SK-N-SH (cell line): ENCODE measurements around the gene BCL6B. TPM values are rescaled to one million over a fixed set of nuclear protein-coding genes. Genes with fewer than 3 reads are reported as not detected.

Experiments
- CTCF ChIA-PET: fragments of 300-600, 350-600 bp; formaldehyde crosslinking; extraction: SDS; loops from one replicate; lab custom pipeline; 2021; lab: Yijun Ruan, JAX
- POLR2A ChIA-PET: fragments of 350-600 bp; sonication (Branson Sonifier 250); formaldehyde crosslinking; extraction: SDS; loops from one replicate; lab custom pipeline; 2020; ENCODE audit warnings: antibody characterized with exemption, inconsistent platforms; lab: Yijun Ruan, JAX
- DNase-seq: peaks from one replicate; pipeline ENCODE4 v3.0.0; 2012
- H2AFZ ChIP-seq: fragments of 200-600 bp; sonication (generic); 2 replicates; pipeline ENCODE4 v1.8.1; 2016; ENCODE audit warnings: antibody characterized with exemption, mild to moderate bottlenecking, low read depth
- H3F3A ChIP-seq: fragments of 200-600 bp; sonication (generic); replicated peaks from 2 replicates; pipeline ENCODE3; 2016; ENCODE audit warnings: antibody characterized with exemption, mild to moderate bottlenecking; ENCODE audit not compliant: insufficient read depth
- H3K27ac ChIP-seq, 2 experiments: fragments of 200-500 bp in 1 of 2; fragments of 200-600 bp in 1 of 2; sonication (Bioruptor generic) in 1 of 2; sonication (generic), shearing (Covaris generic) in 1 of 2; 2 replicates each; pipeline versions ENCODE4 v1.5.1 to v1.6.1; 2014 to 2016; ENCODE audit warnings: low read depth in 2 of 2, inconsistent platforms in 1 of 2, low read length in 1 of 2, mild to moderate bottlenecking in 1 of 2, mixed read lengths in 1 of 2
- H3K27me3 ChIP-seq: fragments of 200-600 bp; sonication (generic), shearing (Covaris generic); 2 replicates; pipeline ENCODE4 v1.6.1; 2016; ENCODE audit warnings: mixed run types; ENCODE audit not compliant: insufficient read depth
- H3K36me3 ChIP-seq, 2 experiments: fragments of 200-500 bp in 1 of 2; fragments of 200-600 bp in 1 of 2; sonication (Bioruptor generic) in 1 of 2; sonication (generic) in 1 of 2; replicated peaks in 1 of 2; 2 replicates each; pipeline versions ENCODE3 to v1.5.1; 2014 to 2016; ENCODE audit warnings: low read length in 1 of 2, mild to moderate bottlenecking in 1 of 2; ENCODE audit not compliant: insufficient read depth in 2 of 2, control insufficient read depth in 1 of 2
- H3K4me1 ChIP-seq, 2 experiments: fragments of 200-500 bp in 1 of 2; fragments of 200-600 bp in 1 of 2; sonication (Bioruptor generic) in 1 of 2; sonication (generic), shearing (Covaris generic) in 1 of 2; 2 replicates each; pipeline versions ENCODE4 v1.5.1 to v1.6.1; 2014 to 2016; ENCODE audit warnings: low read depth in 1 of 2, low read length in 1 of 2, mixed run types in 1 of 2; ENCODE audit not compliant: insufficient read depth in 2 of 2, control insufficient read depth in 1 of 2
- H3K4me2 ChIP-seq: fragments of 200-600 bp; sonication (generic), shearing (Covaris generic); 2 replicates; pipeline ENCODE4 v1.6.1; 2017; ENCODE audit warnings: mixed run types
- H3K4me3 ChIP-seq, 2 experiments: fragments of 200-500 bp in 1 of 2; fragments of 200-600 bp in 1 of 2; sonication (Bioruptor generic) in 1 of 2; sonication (generic), shearing (Covaris generic) in 1 of 2; 2 replicates each; pipeline versions ENCODE4 v1.5.1 to v1.8.1; 2014 to 2016; ENCODE audit warnings: low read depth in 2 of 2, inconsistent platforms in 1 of 2, low read length in 1 of 2, mild to moderate bottlenecking in 1 of 2, mixed read lengths in 1 of 2, moderate library complexity in 1 of 2
- H3K79me2 ChIP-seq: fragments of 200-600 bp; sonication (generic); 2 replicates; pipeline ENCODE4 v1.8.1; 2017; ENCODE audit warnings: mild to moderate bottlenecking; ENCODE audit not compliant: insufficient read depth
- H3K9ac ChIP-seq: fragments of 200-600 bp; sonication (generic); 2 replicates; pipeline ENCODE4 v1.6.1; 2017; ENCODE audit warnings: mixed run types
- H3K9me2 ChIP-seq: fragments of 200-600 bp; sonication (generic); 2 replicates; pipeline ENCODE4 v1.6.1; 2017; ENCODE audit warnings: mixed run types
- H3K9me3 ChIP-seq: fragments of 200-600 bp; sonication (generic); 2 replicates; pipeline ENCODE4 v1.6.1; 2017; ENCODE audit warnings: mixed run types, mild to moderate bottlenecking, moderate library complexity
- H4K20me1 ChIP-seq: fragments of 200-600 bp; sonication (generic); 2 replicates; pipeline ENCODE4 v1.6.1; 2017; ENCODE audit warnings: mild to moderate bottlenecking, mixed run types; ENCODE audit not compliant: insufficient read depth
- CHD2 ChIP-seq: fragments of 150-350 bp; IDR thresholded peaks from 2 replicates; pipeline ENCODE4 v1.6.1; 2018; ENCODE audit warnings: low read length; ENCODE audit not compliant: partially characterized antibody
- EP300 ChIP-seq, 2 experiments: IDR thresholded peaks; 2 replicates each; pipeline versions ENCODE4 v1.4.0 to v1.6.1; 2012; ENCODE audit warnings: borderline replicate concordance in 1 of 2, low read depth in 1 of 2, low read length in 1 of 2
- FOXJ3 ChIP-seq: sonication (generic); formaldehyde crosslinking; IDR thresholded peaks from 2 replicates; pipeline ENCODE4 v1.5.1; 2020; ENCODE audit warnings: mild to moderate bottlenecking, missing genetic modification reagents
- FOXM1 ChIP-seq: IDR thresholded peaks from 2 replicates; pipeline ENCODE4 v1.4.0; 2012; ENCODE audit warnings: low read depth, mild to moderate bottlenecking
- NFIC ChIP-seq: IDR thresholded peaks from 2 replicates; pipeline ENCODE4 v1.4.0; 2012; ENCODE audit warnings: borderline replicate concordance
- PBX3 ChIP-seq: IDR thresholded peaks from 2 replicates; pipeline ENCODE4; 2012
- RAD21 ChIP-seq: IDR thresholded peaks from 2 replicates; pipeline ENCODE4 v1.6.1; 2012; ENCODE audit warnings: mild to moderate bottlenecking, low read length
- REST ChIP-seq: IDR thresholded peaks from 2 replicates; pipeline ENCODE4 v1.6.1; 2012; ENCODE audit warnings: mild to moderate bottlenecking, low read depth, low read length, moderate library complexity
- USF2 ChIP-seq: fragments of 150-350 bp; IDR thresholded peaks from 2 replicates; pipeline ENCODE4 v1.6.1; 2017; ENCODE audit warnings: antibody characterized with exemption, low read length, low read depth, borderline replicate concordance
- ZBTB33 ChIP-seq: IDR thresholded peaks from 2 replicates; pipeline ENCODE4 v1.4.0; 2012; ENCODE audit warnings: low read depth, borderline replicate concordance
- WGBS: methylation state at CpG from one replicate; pipeline ENCODE4 v1.1.6; 2017; ENCODE audit warnings: low lambda C conversion rate; 5-methylcytosine and 5-hydroxymethylcytosine counted together
- polyA plus RNA-seq, 3 experiments: library from polyadenylated mRNA; depleted of rRNA; stranded (reverse); fragments of >200 nt; gene quantifications; 2 replicates each; pipeline ENCODE4 v1.2.3, GENCODE V29; 2012

BCL6B gene
- polyA plus RNA-seq, 1 of the 3 experiments (the other 2 are of a cell fraction): 0.02 TPM

- CTCF ChIA-PET: interaction anchor here (1.2 to 8.6 kb wide), 4 partner anchors 11 to 111 kb away, joined by 5 to 64 read pairs (median 6); partner anchors contain the start of gene SLC16A13
- POLR2A ChIA-PET: interaction anchor here (0.9 kb wide), 1 partner anchor 10 kb away, joined by 3 read pairs; the partner anchor contains the start of gene SLC16A13
- H3K4me1 ChIP-seq: peaks cover 5 to 17% of the 10 kb centered on the region in 2 experiments; a peak in 2 of 4 replicates
Observed at GRCh38 chr17:7025245-7025644, 2.4 kb downstream of the BCL6B start.

More at GRCh38 chr17:7025245-7025644, 2.4 kb downstream of the BCL6B start:
- H3K4me3 ChIP-seq: no peak overlapping the region
- no peak overlapping the region for H3K9ac ChIP-seq
- H3K27me3 ChIP-seq: no peaks in the 10 kb centered on the region
- peaks cover 15% of the 10 kb centered on the region for H3F3A ChIP-seq
- H2AFZ ChIP-seq: no peak overlapping the region
- 92% methylated on average over 1 of the region's 1 CpG for WGBS
- no peak for TF ChIP-seq CHD2
- TF ChIP-seq PBX3: no peak
- TF ChIP-seq RAD21: no peak
- TF ChIP-seq USF2: no peak
- TF ChIP-seq ZBTB33: no peak
- no peak for TF ChIP-seq NFIC
- no peak for TF ChIP-seq EP300 (IDR thresholded peaks at IDR 0.05; ENCODE audit: borderline replicate concordance in 1 of 2, low read depth in 1 of 2, low read length in 1 of 2)
- TF ChIP-seq REST: no peak
- no peak for TF ChIP-seq FOXJ3 (CRISPR knock-in tag)
- no peak for TF ChIP-seq FOXM1
- no peaks in the 10 kb centered on the region for H3K9me3 ChIP-seq
- DNase-seq: no peak
- no peaks in the 10 kb centered on the region for H3K36me3 ChIP-seq
- no peaks in the 10 kb centered on the region for H3K9me2 ChIP-seq
- no peak overlapping the region for H3K4me2 ChIP-seq
- H3K27ac ChIP-seq: no peak overlapping the region
- H3K79me2 ChIP-seq: no peaks in the 10 kb centered on the region
- no peaks in the 10 kb centered on the region for H4K20me1 ChIP-seq
